UCSD-AML1 (cell line): ENCODE data around the gene CHD3.

ENCODE experiments used
- DNase-seq: peaks from one replicate; lab custom pipeline; 2025; ENCODE audit not compliant: unreplicated experiment; lab: John Stamatoyannopoulos, UW

CHD3 gene

GRCh38 chr17:7864995-7865650, 23.5 kb upstream of the CHD3 start:
- no peak for DNase-seq

GRCh38 chr17:7867881-7868329, 20.7 kb upstream of the CHD3 start:
- no peak for DNase-seq

GRCh38 chr17:7873051-7873450, 15.5 kb upstream of the CHD3 start:
- DNase-seq = no peak

GRCh38 chr17:7875804-7876370, 12.7 kb upstream of the CHD3 start:
- no peak for DNase-seq

DNA sequence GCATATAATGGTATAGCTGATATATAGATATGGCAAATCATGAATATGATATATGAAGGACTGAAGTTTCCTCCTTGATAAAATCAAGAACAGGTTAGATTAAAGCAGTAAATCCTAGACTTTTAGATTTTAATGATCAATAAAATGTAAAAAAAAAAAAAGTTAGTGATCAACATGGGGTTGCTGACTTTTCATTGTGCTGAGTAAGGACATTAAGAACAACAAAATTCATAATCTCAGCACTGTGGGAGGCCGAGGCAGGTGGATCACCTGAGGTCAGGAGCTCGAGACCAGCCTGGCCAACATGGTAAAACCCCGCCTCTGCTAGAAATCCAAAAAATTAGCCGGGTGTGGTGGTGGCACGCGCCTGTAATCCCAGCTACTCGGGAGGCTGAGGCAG, 10.4 kb upstream of the CHD3 start:
- no peak for DNase-seq

GRCh38 chr17:7880076-7880868, 8.3 kb upstream of the CHD3 start:
- no peak for DNase-seq

- no peak for DNase-seq
Observed at GRCh38 chr17:7881276-7882054, 7.1 kb upstream of the CHD3 start.

DNA sequence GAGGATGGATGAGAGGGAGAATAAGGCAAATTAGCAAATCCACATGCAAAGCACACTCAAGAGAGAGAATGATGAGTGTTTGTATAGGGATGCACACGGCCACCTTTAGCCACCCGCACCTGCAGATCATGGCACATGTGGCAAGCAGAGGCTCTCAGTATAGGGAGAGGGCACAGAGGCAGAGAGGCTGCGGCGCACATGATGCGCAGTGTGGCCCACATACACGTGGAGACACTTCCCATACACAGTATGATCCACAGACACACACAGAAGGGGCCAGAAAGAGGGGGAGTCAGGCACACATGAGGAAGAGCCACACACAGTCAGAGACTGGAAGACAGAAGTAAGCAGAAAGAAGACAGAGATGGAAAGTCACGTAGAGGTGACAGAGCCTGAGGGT, 6.5 kb upstream of the CHD3 start:
- DNase-seq = no peak

DNA sequence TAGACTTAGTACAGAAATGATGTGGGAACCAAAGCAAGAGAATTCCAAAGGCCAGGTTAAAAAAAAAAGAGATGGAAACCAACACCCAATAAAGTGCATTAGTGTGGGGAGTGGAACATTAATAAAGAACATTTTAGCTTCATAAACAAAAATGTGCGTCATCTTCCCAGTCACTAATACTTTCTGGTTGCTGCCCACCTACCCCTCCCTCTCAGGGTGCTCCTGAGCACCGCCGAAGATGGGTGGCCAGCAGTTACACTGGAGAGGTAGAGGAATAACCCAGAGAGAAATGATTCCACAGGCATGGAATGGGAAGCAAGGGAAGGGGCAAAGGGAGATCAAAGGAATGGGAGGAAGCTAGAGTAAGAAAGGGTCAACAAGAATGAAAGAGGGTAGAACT, 6.0 kb upstream of the CHD3 start:
- no peak for DNase-seq

GRCh38 chr17:7883781-7884386, 4.7 kb upstream of the CHD3 start:
- DNase-seq = no peak

DNA sequence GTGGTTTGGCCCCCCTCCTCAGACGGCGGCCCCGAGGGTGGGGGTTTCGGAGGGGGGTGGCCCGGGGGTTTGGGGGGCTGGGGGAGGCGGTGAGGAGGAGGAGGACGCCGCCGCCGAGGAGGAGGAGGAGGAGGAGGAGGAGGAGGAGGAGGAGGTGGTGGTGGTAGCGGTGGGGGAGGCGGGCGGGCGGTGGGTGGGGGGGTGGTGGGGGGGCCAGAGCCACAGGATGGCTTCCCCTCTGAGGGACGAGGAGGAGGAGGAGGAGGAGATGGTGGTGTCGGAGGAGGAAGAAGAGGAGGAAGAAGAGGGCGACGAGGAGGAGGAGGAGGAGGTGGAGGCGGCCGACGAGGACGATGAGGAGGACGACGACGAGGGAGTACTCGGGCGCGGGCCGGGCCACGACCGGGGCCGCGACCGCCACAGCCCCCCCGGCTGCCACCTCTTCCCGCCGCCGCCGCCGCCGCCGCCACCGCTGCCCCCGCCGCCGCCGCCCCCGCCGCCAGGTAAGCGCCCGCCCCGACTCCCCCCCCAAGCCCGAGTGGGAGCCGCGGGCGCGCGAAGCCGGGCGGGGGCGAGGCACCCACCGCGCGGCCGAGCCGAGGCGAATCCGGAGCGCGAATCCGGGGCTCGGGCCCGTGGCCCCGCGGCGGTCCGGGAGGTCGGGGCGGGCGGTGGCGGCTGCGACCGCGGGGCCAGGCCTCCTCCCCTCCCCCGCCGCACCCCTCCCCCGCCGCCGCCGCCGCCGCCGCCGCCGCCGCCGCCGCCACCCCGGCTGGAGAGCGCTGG, 3.8 kb upstream of the CHD3 start:
- no peak for DNase-seq

- DNase-seq = peak; percentile 72
Observed at GRCh38 chr17:7885367-7886226, 3.0 kb upstream of the CHD3 start.

DNA sequence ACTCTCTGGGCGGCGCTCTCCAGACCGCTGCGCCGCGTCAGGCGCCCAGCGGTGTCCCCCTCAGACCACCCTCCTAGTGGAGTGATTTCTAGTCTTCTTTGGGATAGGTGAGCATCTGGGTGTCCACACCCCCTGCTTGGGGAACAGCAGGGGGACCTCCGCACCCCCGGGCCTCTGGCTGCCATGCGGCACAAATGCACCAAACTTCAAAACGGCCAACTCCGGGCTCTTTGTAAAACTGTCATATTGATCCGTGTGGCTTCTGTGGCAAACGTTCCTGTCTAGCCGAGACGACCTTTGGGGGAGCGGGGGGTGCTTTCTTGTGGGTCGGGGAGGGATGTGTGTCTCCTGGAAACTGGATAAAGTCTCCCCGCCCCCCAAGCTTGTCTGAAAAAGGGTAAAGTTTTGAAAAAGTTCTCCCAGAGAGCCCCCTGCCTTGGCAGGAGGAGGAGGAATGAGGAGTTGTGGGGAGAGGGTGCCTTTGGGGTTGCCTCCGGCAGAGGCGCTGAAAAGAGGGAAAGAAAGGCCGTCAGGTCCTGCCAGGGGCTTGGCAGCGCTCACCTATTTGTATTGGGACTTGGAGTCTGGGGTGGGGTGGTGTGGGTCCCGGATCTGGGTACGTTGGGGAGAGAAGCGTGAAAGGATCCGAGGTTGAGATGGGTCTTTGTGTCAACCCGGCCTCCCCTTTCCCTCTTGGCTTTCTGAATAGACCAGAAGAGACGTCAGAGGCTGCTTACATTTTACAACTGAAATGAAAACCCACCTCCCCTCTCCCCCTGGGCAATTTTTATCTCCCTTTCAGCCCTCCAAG, 2.2 kb upstream of the CHD3 start:
- DNase-seq = peak; percentile 72

- DNase-seq = no peak
Observed at GRCh38 chr17:7887038-7887481, 1.5 kb upstream of the CHD3 start.

DNA sequence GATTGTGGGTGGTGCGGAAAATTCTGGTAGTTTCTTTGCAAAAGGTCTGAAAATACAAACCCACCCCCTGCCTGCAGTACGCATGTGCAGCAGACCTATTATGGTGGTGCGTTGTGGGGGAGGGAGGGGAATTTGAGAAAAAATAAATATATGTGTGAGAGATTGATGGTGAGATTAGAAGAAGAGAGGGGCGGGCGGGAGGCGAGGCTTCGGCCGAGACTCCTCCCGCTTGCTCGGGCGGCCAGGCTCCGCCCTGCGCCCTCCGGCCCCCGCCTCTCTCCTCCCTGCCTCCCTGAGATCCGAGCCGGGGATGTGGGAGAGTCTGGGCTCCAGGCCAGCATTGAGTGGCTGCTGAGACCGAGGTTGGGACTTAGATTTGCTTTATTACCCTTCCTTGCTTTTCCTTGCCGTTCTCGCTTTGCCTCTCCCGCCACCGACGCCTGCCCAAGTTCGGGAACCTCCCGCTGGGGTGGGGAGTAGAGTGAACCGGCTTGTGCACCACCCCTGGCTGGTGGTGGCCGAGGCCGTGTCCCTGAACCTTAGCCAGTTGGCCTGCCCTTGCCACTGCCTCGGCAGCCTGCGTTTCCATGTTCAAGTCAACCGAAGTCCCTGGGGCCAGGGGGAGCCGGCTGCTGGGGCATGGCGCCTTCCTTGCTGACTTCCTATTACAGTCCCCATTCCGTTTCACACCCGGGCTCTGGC, 956 bp upstream of the CHD3 start:
- DNase-seq = peak; percentile 92

- peak; percentile 78 for DNase-seq
Observed at GRCh38 chr17:7889166-7889955, 772 bp downstream of the CHD3 start.
